Measurements from ENCODE around the gene OR1K1.

Gene OR1K1

GRCh38 chr9:122812736-122813135, 12.8 kb downstream of the OR1K1 start:
- H3K4me3 ChIP-seq (ENCODE audit: low read length) = no peak overlapping the region
- TF ChIP-seq CTCF (conservative IDR thresholded peaks at IDR 0.05; ENCODE audit: low read length) = no peak
- no peak for DNase-seq (ENCODE audit: low read depth)

- DNase-seq (ENCODE audit: low read depth) = no peak
- no peak for TF ChIP-seq CTCF (conservative IDR thresholded peaks at IDR 0.05; ENCODE audit: low read length)
- H3K4me3 ChIP-seq (ENCODE audit: low read length) = no peak overlapping the region
These were observed 14.6 kb downstream of the OR1K1 start for GRCh38 chr9:122814545-122814944.

GRCh38 chr9:122815544-122815943, 15.6 kb downstream of the OR1K1 start:
- DNase-seq (ENCODE audit: low read depth) = no peak
- H3K4me3 ChIP-seq (ENCODE audit: low read length) = no peak overlapping the region

GRCh38 chr9:122816163-122816867, 16.4 kb downstream of the OR1K1 start:
- no peak overlapping the region for H3K4me3 ChIP-seq (ENCODE audit: low read length)
- no peak for DNase-seq (ENCODE audit: low read depth)
- TF ChIP-seq CTCF (conservative IDR thresholded peaks at IDR 0.05; ENCODE audit: low read length) = no peak

More at GRCh38 chr9:122815544-122815943, 15.6 kb downstream of the OR1K1 start:
- TF ChIP-seq CTCF (conservative IDR thresholded peaks at IDR 0.05; ENCODE audit: low read length) = no peak

- no peak overlapping the region for H3K4me3 ChIP-seq (ENCODE audit: low read length)
- DNase-seq (ENCODE audit: low read depth) = no peak
- no peak for TF ChIP-seq CTCF (conservative IDR thresholded peaks at IDR 0.05; ENCODE audit: low read length)
These were observed 19.4 kb downstream of the OR1K1 start for GRCh38 chr9:122819326-122819725.

GRCh38 chr9:122819791-122820489, 20.0 kb downstream of the OR1K1 start:
- TF ChIP-seq CTCF (conservative IDR thresholded peaks at IDR 0.05; ENCODE audit: low read length) = no peak
- no peak overlapping the region for H3K4me3 ChIP-seq (ENCODE audit: low read length)
- no peak for DNase-seq (ENCODE audit: low read depth)

- DNase-seq (ENCODE audit: low read depth) = no peak
- no peak for TF ChIP-seq CTCF (conservative IDR thresholded peaks at IDR 0.05; ENCODE audit: low read length)
- H3K4me3 ChIP-seq (ENCODE audit: low read length) = no peak overlapping the region
These were observed 20.5 kb downstream of the OR1K1 start for GRCh38 chr9:122820490-122820845.

Measured in AG10803 (cell line).